GM19455 (cell line): ENCODE measurements around the gene MYOF.

Experiments used
- ATAC-seq: cut with Tn5 transposase; IDR thresholded peaks from one replicate; pipeline ENCODE4 v1.9.1; 2021; ENCODE audit not compliant: unreplicated experiment

The MYOF gene

GRCh38 chr10:93261089-93261488, 221.0 kb downstream of the MYOF start:
- no peak for ATAC-seq

GRCh38 chr10:93259126-93259525, 223.0 kb downstream of the MYOF start:
- ATAC-seq: no peak
